ENCODE measurements around the gene CD86. TPM values are rescaled to one million over a fixed set of nuclear protein-coding genes. Genes with fewer than 3 reads are reported as not detected.
"Not testable (repeated sequence)": the region's sequence is repeated elsewhere in the genome, so short reads cannot be mapped to it uniquely, and the experiment has no call there.

Gene CD86
- total RNA-seq, 1 experiment from 2014 or later: not detected

- H3K4me3 ChIP-seq (replicated peaks in 1 of 2; ENCODE audit: low read depth in 1 of 2, low read length in 2 of 2); H3K79me2 ChIP-seq (ENCODE audit: insufficient read depth, low read length); intact Hi-C loops (cut with micrococcal nuclease); BruUV-seq (replicated peaks); H3K27me3 ChIP-seq (ENCODE audit: insufficient read depth, low read length); H3K9ac ChIP-seq (ENCODE audit: low read length); H4K20me1 ChIP-seq (ENCODE audit: insufficient read depth); CTCF ChIA-PET; H3K4me2 ChIP-seq (ENCODE audit: low read length); H3K9me2 ChIP-seq (ENCODE audit: insufficient read depth); DNase-seq (ENCODE audit: low read depth, low spot score); ATAC-seq; RAD21 ChIA-PET (ENCODE audit: low non-redundant PET in 1 of 2, low total read pairs in 2 of 2, uncharacterized antibody in 2 of 2, unreplicated experiment in 2 of 2); POLR2A ChIA-PET; H2AFZ ChIP-seq (ENCODE audit: low read depth, low read length, poor library complexity, severe bottlenecking); H3K9me3 ChIP-seq (ENCODE audit: control insufficient read depth in 1 of 2, insufficient read depth in 1 of 2, low read depth in 1 of 2, low read length in 2 of 2); H3K4me1 ChIP-seq (ENCODE audit: control insufficient read depth in 1 of 2, insufficient read depth in 2 of 2, low read length in 2 of 2); H3K36me3 ChIP-seq (ENCODE audit: control insufficient read depth in 1 of 2, insufficient read depth in 2 of 2, low read length in 2 of 2); H3K27ac ChIP-seq (ENCODE audit: low read depth, low read length): not testable (repeated sequence)
These were observed 109.8 kb downstream of the CD86 start for GRCh38 chr3:122164983-122165382.

DNA sequence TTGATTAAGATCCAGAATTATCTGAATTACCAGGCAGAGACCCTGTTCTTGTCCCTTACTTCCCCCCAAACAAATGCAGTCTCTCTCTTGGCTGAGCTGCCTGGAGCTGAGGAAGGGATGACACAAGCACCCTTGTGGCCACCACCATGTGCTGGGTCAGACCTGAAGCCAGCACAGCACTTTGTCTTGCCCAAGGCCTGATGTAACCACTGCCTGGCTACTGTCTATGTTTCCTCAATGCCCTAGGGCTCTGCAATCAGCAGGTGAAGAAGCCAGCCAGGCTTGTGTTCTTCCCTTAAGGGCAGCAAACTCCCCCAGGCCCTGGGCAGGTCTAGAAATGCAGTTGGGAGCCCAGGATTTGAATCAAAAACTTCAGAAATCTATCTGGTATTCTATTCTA lies 112.5 kb downstream of the CD86 start:
- Histone ChIP-seq H2AFZ (ENCODE audit: low read depth, low read length, poor library complexity, severe bottlenecking) (no peak overlapping the region), H3K9me2 (ENCODE audit: insufficient read depth) (no peaks in the 10 kb centered on the region; the same call in 1 of the 2 replicates), H3K9ac (ENCODE audit: low read length) (no peak overlapping the region), H3K4me1 (ENCODE audit: control insufficient read depth in 1 of 2, insufficient read depth in 2 of 2, low read length in 2 of 2) (no peaks in the 10 kb centered on the region), H3K36me3 (ENCODE audit: control insufficient read depth in 1 of 2, insufficient read depth in 2 of 2, low read length in 2 of 2) (no peaks in the 10 kb centered on the region), H3K4me2 (ENCODE audit: low read length) (no peak overlapping the region), H3K27me3 (ENCODE audit: insufficient read depth, low read length) (no peaks in the 10 kb centered on the region), H4K20me1 (ENCODE audit: insufficient read depth) (no peaks in the 10 kb centered on the region), H3K4me3 (replicated peaks in 1 of 2; ENCODE audit: low read depth in 1 of 2, low read length in 2 of 2) (no peak overlapping the region), H3K27ac (ENCODE audit: low read depth, low read length) (no peak overlapping the region), H3K79me2 (ENCODE audit: insufficient read depth, low read length) (no peaks in the 10 kb centered on the region), H3K9me3 (ENCODE audit: control insufficient read depth in 1 of 2, insufficient read depth in 1 of 2, low read depth in 1 of 2, low read length in 2 of 2) (no peaks in the 10 kb centered on the region)
- no TSS peak for BruUV-seq (replicated peaks)
- intact Hi-C loops (cut with micrococcal nuclease): no loop called here
- RAD21 ChIA-PET (ENCODE audit: low non-redundant PET in 1 of 2, low total read pairs in 2 of 2, uncharacterized antibody in 2 of 2, unreplicated experiment in 2 of 2): no interaction called here
- CTCF ChIA-PET: no interaction called here
- DNase-seq (ENCODE audit: low read depth, low spot score) (no peak), ATAC-seq (no peak)
- TF ChIP-seq, protein P1, sequence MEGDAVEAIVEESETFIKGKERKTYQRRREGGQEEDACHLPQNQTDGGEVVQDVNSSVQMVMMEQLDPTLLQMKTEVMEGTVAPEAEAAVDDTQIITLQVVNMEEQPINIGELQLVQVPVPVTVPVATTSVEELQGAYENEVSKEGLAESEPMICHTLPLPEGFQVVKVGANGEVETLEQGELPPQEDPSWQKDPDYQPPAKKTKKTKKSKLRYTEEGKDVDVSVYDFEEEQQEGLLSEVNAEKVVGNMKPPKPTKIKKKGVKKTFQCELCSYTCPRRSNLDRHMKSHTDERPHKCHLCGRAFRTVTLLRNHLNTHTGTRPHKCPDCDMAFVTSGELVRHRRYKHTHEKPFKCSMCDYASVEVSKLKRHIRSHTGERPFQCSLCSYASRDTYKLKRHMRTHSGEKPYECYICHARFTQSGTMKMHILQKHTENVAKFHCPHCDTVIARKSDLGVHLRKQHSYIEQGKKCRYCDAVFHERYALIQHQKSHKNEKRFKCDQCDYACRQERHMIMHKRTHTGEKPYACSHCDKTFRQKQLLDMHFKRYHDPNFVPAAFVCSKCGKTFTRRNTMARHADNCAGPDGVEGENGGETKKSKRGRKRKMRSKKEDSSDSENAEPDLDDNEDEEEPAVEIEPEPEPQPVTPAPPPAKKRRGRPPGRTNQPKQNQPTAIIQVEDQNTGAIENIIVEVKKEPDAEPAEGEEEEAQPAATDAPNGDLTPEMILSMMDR (IDR thresholded peaks at IDR 0.05 in 2 of 3, conservative IDR thresholded peaks at IDR 0.05 in 1 of 3; ENCODE audit: borderline replicate concordance in 1 of 3, insufficient read depth in 1 of 3, low read depth in 2 of 3, low read length in 2 of 3): no peak
- TF ChIP-seq FOSL1 (IDR thresholded peaks at IDR 0.05; ENCODE audit: low read depth) (no peak), ZFX (IDR thresholded peaks at IDR 0.05) (no peak), EGR1 (IDR thresholded peaks at IDR 0.05; ENCODE audit: low read depth) (no peak)
- POLR2A ChIA-PET: no interaction called here

All from HCT116 (cell line).